Cardiac muscle cell (in vitro differentiated cells and primary cell): ENCODE data around the gene AGPS. TPM values are rescaled to one million over a fixed set of nuclear protein-coding genes. Genes with fewer than 3 reads are reported as not detected.

Experiments
- polyA plus RNA-seq: library from polyadenylated mRNA; unstranded; fragments of >200 nt; fragmentation: Nextera tagmentation; extraction: Ambion mirVana; gene quantifications from 2 replicates; pipeline ENCODE4 v1.2.1, GENCODE V29; 2016
- total RNA-seq: library from RNA; depleted of rRNA; stranded (reverse); fragments of >200 nt; gene quantifications from 2 replicates; pipeline ENCODE4 v1.2.3, GENCODE V29; 2016

AGPS gene
- total and polyA plus RNA-seq, 2 experiments from 2014 or later: 13.6 to 86.3 TPM

Other genes with a start within 250 kb of the AGPS start
- gene HNRNPA3, start 180.0 kb upstream of the AGPS start, total RNA-seq: 63.2 and 78.6 TPM in 2 replicates
- 67.3 and 81.7 TPM in 2 replicates for gene HNRNPA3, start 180.0 kb upstream of the AGPS start, polyA plus RNA-seq
- gene NFE2L2, start 128.0 kb upstream of the AGPS start, total RNA-seq: 56.6 and 70.0 TPM in 2 replicates
- 84.5 and 90.5 TPM in 2 replicates for gene NFE2L2, start 128.0 kb upstream of the AGPS start, polyA plus RNA-seq